Stimulated activated CD8-positive, alpha-beta memory T cell treated with anti-CD3 and anti-CD28 coated beads, Interleukin-12 subunit alpha, Interleukin-12 subunit beta, amount 100 ng/mL, for 24 hours (primary cell): ENCODE measurements around the gene AMFR.
"Not testable (repeated sequence)": the region's sequence is repeated elsewhere in the genome, so short reads cannot be mapped to it uniquely, and the experiment has no call there.

Experiments used
- DNase-seq: peaks from one replicate; pipeline ENCODE4 v3.0.0-alpha.2; 2020; ENCODE audit errors: extremely low read depth

The AMFR gene

GRCh38 chr16:56423584-56424403, 1.6 kb downstream of the AMFR start:
- DNase-seq = no peak

GRCh38 chr16:56422896-56423441, 2.4 kb downstream of the AMFR start:
- no peak for DNase-seq

- DNase-seq = no peak
Measured at GRCh38 chr16:56421976-56422669, 3.2 kb downstream of the AMFR start.

GRCh38 chr16:56421313-56421712, 4.0 kb downstream of the AMFR start:
- DNase-seq = no peak

- DNase-seq = no peak
Measured at GRCh38 chr16:56420613-56421012, 4.7 kb downstream of the AMFR start.

GRCh38 chr16:56419740-56420548, 5.4 kb downstream of the AMFR start:
- no peak for DNase-seq

GRCh38 chr16:56417138-56417537, 8.2 kb downstream of the AMFR start:
- no peak for DNase-seq

GRCh38 chr16:56415875-56416274, 9.5 kb downstream of the AMFR start:
- DNase-seq = no peak

DNA sequence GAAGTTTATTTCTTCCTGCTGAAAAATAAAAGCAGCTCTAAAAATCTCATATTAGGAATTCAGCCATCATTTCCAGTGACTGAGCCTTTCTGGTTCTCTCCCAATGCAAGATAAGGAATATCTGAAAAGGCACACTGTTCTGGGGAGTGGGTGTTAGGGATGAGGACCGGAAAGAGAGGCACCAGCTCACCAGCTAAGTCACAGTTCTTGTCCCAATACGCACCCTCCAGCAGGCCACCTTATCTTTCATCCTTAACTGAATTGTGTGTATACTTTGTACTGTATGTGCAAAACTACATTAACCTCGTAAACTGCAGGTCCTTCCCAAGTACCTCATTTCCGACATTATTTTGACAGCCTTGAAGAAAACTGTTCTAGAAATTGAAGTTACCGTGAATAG, 11.0 kb downstream of the AMFR start:
- no peak for DNase-seq

- no peak for DNase-seq
Measured at GRCh38 chr16:56413381-56413780, 12.0 kb downstream of the AMFR start.

DNA sequence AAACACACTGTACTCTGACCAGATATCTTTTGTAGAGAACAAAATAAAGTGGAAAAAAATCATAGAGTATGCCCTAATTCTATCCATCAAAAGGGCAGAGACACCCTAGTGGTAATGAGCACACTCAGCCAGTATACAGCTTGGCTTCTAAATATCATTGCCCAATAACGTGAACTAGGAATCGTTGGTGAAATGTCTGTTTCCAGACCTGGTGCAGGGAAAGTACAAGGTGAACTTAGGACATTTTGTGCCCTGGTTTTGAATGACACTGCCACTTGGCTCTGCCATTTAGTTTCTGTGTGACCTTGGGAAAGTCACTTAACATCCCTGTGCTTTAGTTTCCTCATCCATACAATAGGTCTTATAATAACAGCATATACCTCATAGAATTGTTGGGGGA, 13.7 kb downstream of the AMFR start:
- no peak for DNase-seq

DNA sequence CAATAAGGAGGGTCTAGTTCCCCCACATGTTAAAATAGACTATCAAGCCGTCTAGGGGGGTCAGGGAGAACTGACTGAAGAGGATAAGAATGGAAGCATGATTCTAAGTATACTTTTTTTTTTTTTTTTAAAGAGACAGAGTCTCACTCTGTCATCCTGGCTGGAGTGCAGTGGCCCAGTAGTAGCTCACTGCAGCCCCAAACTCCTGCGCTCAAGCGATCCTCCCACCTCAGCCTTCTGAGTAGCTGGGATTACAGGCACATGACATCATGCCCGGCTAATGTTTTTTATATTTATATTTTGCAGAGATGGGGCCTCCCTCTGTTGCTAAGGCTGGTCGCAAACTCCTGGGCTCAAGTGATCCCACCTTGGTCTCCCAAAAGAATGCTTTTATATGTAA, 14.2 kb downstream of the AMFR start:
- DNase-seq = no peak

DNA sequence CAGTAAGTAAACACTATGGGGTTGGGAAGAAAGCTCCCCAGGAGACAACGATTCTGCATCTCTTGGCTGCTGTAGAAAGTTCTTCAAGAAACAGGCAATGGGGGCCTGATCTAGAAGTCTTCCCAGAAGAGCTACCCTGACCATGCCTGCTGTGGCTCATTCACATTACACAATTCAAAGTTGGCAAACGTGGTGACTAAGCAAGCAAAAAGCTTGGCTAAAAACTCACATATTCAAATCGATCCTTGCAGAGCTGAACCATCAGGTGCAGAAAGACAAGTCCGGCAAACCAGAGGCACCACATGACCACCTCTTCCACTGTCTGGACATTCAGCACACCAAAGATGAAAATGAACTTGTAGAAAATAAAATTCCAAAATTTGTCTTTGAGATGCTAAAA, 16.1 kb downstream of the AMFR start:
- no peak for DNase-seq

DNA sequence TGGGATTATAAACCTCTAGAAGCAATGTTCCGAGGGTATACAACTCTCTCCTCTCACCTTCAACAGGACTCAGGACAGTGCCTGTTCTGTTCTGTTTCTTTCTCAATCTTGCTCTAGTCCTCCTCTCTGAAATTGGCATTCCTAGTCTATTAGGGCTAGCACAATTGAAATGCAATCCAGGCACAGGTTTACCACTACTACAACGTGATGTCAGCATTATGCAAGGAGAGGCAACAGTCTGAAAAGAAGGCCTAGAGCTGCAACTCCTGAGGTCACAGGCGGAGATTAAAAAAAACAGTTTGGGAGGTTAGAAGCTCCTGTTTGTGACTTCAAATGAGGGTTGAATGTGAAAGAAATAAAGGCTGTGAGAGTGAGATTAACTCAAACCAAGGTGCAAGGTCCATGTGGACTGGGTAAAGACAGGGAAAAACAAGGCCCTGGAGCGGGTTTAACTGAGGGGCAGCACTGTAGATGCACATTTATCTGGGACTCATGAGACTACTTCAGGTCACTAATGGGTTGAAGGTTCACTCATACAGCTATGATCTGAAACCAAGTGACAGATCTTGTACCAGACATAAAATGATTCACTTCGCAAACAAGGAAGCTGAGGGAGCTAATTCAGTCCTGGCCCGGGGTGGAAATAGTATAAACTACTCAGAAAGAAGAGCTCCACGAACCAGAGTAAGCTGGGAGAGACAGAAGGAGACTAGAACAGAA, 16.8 kb downstream of the AMFR start:
- no peak for DNase-seq

DNA sequence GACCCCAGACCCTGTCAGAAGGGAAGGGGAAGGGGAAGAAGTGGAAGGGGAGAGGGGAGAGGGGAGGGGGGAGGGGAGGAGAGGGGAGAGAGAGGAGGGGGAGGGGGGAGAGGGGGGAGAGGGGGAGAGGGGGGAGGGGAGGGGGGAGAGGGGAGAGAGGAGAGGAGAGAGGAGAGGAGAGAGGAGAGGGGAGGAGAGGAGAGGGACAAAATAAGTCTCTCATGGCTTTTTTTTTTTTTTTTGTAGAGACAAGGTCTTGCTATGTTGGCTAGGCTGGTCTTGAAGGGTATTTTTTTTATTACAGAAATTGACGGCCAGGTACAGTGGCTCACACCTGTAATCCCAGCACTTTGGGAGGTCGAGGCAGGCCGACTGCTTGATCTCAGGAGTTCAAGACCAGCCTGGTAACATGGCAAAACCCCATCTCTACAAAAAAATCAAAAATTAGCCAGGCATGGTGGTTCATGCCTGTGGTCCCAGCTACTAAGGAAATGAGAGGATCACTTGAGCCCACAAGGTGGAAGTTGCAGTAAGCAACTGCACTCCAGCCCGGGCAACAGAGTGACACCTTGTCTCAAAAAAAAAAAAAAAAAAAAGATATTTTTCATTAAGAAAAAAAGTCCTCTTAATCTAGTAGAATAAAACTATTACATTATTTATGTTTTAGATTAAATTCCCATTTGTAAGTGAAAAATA, 19.2 kb downstream of the AMFR start:
- no peak for DNase-seq

DNA sequence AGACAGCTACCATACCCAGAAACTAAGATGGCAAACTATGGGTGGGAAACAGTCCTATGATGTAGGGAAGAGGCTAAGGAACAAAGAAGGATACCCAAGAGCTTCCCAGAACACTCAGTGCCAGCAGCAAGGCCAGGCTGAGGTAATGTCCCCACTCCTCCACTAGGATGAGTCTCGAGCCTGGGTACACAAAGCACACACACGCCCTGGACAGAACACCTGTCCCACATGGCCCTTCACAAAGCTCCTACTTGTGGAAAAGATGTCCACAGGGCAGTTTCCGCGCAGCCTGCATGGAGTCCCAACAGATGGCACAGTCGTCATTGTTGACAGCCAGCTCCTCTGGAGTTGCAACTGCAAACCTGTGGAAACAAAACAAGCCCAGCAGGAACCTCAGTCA, 23.9 kb downstream of the AMFR start:
- no peak for DNase-seq

DNA sequence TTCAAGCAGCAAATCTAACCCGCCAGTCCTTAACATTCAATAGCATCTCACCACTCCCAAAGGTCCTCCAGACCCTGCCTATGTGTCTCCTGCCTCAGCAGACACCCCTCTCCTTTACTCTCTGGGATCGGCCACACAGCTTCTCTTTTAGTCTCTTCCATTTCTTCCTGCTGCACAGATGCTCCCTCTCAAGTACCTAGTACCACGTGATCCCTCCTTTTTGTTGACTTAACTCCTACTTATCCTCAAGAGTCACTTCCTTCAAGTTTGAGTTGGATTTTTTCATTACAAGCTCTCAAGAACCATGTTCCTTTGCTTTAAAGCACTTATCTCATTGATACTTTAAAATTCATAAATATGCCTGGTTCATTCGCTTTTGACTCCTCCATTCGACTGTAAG, 24.9 kb downstream of the AMFR start:
- DNase-seq = no peak

GRCh38 chr16:56399486-56399885, 25.9 kb downstream of the AMFR start:
- no peak for DNase-seq

- no peak for DNase-seq
Measured at GRCh38 chr16:56399047-56399446, 26.3 kb downstream of the AMFR start.

- not testable (repeated sequence) for DNase-seq
Measured at GRCh38 chr16:56396724-56397123, 28.6 kb downstream of the AMFR start.

- DNase-seq = no peak
Measured at GRCh38 chr16:56389554-56389953, 35.8 kb downstream of the AMFR start.
